ENCODE measurements around the gene YPEL2. TPM values are rescaled to one million over a fixed set of nuclear protein-coding genes. Genes with fewer than 3 reads are reported as not detected.
"Not testable (repeated sequence)": the region's sequence is repeated elsewhere in the genome, so short reads cannot be mapped to it uniquely, and the experiment has no call there.

Gene YPEL2
- total RNA-seq, 2 donors from 2014 or later = 26.7 to 27.0 TPM

GRCh38 chr17:59388069-59388556 lies 56.7 kb downstream of the YPEL2 start:
- intact Hi-C loops (cut with DNase I) = no loop called here
- H3K9me3 ChIP-seq = no peaks in the 10 kb centered on the region
- H3K36me3 ChIP-seq (replicated peaks in 1 of 2; ENCODE audit: insufficient read depth in 1 of 2, low read depth in 2 of 2) = peaks cover 0 to 13% of the 10 kb centered on the region in 2 donors
- ATAC-seq = no peak
- H3K27ac ChIP-seq = peak overlapping the region in 3 of 4 donors; percentile 38 to 63 (median 58)
- TF ChIP-seq CTCF (IDR thresholded peaks at IDR 0.05) (no peak), POLR2A (IDR thresholded peaks at IDR 0.05) (no peak)
- WGBS, 2 donors = 58 to 65% methylated on average over 9 of the region's 9 CpGs
- DNase-seq = no peak
- H3K27me3 ChIP-seq = no peaks in the 10 kb centered on the region
- peaks cover 23% of the 10 kb centered on the region for H3K4me1 ChIP-seq
- no peak overlapping the region for H3K4me3 ChIP-seq

DNA sequence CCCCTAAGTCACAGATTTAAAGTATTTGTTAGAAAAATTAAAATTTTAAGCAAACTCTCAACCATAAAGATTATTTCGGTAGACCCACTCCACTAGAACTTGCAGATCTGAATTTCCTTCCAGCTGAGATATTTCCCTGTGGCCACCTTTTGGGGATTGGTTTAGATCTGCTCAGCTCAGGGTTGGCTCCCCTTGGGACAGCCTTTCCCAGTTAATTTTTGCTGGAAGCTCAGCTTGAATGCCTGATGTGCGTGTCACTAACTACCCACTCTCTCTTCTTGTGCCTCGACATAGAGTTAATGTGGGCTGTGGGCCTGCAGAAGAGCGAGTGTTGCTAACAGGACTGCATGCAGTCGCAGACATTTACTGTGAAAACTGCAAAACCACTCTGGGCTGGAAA lies 57.6 kb downstream of the YPEL2 start:
- Histone ChIP-seq H3K4me3 (no peak overlapping the region), H3K36me3 (replicated peaks in 1 of 2; ENCODE audit: insufficient read depth in 1 of 2, low read depth in 2 of 2) (peaks cover 0 to 13% of the 10 kb centered on the region in 2 donors), H3K9me3 (no peaks in the 10 kb centered on the region), H3K27ac (peak overlapping the region in 1 of 4 donors; percentile 63), H3K27me3 (no peaks in the 10 kb centered on the region), H3K4me1 (peaks cover 23% of the 10 kb centered on the region)
- TF ChIP-seq CTCF (IDR thresholded peaks at IDR 0.05) (no peak), POLR2A (IDR thresholded peaks at IDR 0.05) (no peak)
- WGBS, 2 donors = 83 to 91% methylated on average over 5 of the region's 5 CpGs
- DNase-seq (no peak), ATAC-seq (no peak)
- intact Hi-C loops (cut with DNase I) = no loop called here

GRCh38 chr17:59391021-59391420 lies 59.6 kb downstream of the YPEL2 start:
- H3K27me3 ChIP-seq = no peaks in the 10 kb centered on the region
- TF ChIP-seq POLR2A (IDR thresholded peaks at IDR 0.05) (no peak), CTCF (IDR thresholded peaks at IDR 0.05) (no peak)
- H3K36me3 ChIP-seq (replicated peaks in 1 of 2; ENCODE audit: insufficient read depth in 1 of 2, low read depth in 2 of 2) = peaks cover 0 to 13% of the 10 kb centered on the region in 2 donors
- no peak for DNase-seq
- peaks cover 19% of the 10 kb centered on the region for H3K4me1 ChIP-seq
- intact Hi-C loops (cut with DNase I) = no loop called here
- H3K9me3 ChIP-seq = no peaks in the 10 kb centered on the region
- WGBS, 2 donors = 91% methylated on average over 4 of the region's 4 CpGs
- no peak overlapping the region for H3K27ac ChIP-seq
- no peak overlapping the region for H3K4me3 ChIP-seq
- ATAC-seq = no peak

- 74 to 79% methylated on average over 5 of the region's 7 CpGs for whole genome bisulfite sequencing, 2 donors
- Histone ChIP-seq H3K4me3 (no peak overlapping the region), H3K27ac (no peak overlapping the region), H3K9me3 (no peaks in the 10 kb centered on the region), H3K27me3 (no peaks in the 10 kb centered on the region), H3K4me1 (peaks cover 9% of the 10 kb centered on the region), H3K36me3 (replicated peaks in 1 of 2; ENCODE audit: insufficient read depth in 1 of 2, low read depth in 2 of 2) (peaks cover 0 to 17% of the 10 kb centered on the region in 2 donors)
- no peak for DNase-seq
- peak; percentile 27 for ATAC-seq
- intact Hi-C loops (cut with DNase I) = no loop called here
- TF ChIP-seq POLR2A (IDR thresholded peaks at IDR 0.05) (no peak), CTCF (IDR thresholded peaks at IDR 0.05) (no peak)
Measured at GRCh38 chr17:59392973-59393679, 61.7 kb downstream of the YPEL2 start.

GRCh38 chr17:59393742-59394410 lies 62.4 kb downstream of the YPEL2 start:
- peaks cover 0 to 17% of the 10 kb centered on the region in 2 donors for H3K36me3 ChIP-seq (replicated peaks in 1 of 2; ENCODE audit: insufficient read depth in 1 of 2, low read depth in 2 of 2)
- WGBS, 2 donors = 93 to 99% methylated on average over 16 to 17 of the region's 35 CpGs
- H3K4me1 ChIP-seq; H3K27me3 ChIP-seq; ATAC-seq; H3K9me3 ChIP-seq; intact Hi-C loops (cut with DNase I); H3K4me3 ChIP-seq; H3K27ac ChIP-seq; DNase-seq: not testable (repeated sequence)

Measured in body of pancreas (tissue), 4 donors.